HG03565 (cell line): ENCODE results near the gene ARX.

ENCODE experiments used
- ATAC-seq: cut with Tn5 transposase; IDR thresholded peaks from one replicate; pipeline ENCODE4 v1.9.1; 2021; ENCODE audit warnings: mild to moderate bottlenecking, moderate library complexity; ENCODE audit not compliant: unreplicated experiment

The ARX gene

GRCh38 chrX:25016938-25017598, 1.3 kb upstream of the ARX start:
- no peak for ATAC-seq

GRCh38 chrX:25016361-25016671, 551 bp upstream of the ARX start:
- ATAC-seq: no peak

DNA sequence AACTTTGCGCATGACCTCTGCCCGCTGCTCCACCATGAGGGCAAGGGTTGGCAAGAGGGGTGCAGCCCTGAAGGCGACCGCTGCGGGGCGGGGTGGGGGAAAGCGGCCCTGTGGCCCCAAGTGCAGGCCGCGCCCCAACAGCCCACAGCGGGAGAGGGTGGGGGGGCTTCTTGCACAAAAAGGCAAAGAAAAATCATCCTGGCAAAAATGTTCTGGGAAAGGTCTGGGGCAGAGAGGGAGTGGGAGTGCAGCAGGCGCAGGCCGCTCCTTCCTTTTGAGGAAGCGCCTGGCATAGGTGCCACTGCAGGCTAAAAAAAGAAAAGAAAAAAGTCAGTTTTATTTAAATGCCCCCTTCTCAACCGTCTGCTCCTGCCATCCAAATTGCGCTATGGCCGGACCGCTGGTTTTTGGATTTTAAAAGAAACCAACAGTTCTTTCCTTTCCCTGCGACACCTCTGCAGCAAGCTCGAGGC, 1.4 kb downstream of the ARX start:
- no peak for ATAC-seq

DNA sequence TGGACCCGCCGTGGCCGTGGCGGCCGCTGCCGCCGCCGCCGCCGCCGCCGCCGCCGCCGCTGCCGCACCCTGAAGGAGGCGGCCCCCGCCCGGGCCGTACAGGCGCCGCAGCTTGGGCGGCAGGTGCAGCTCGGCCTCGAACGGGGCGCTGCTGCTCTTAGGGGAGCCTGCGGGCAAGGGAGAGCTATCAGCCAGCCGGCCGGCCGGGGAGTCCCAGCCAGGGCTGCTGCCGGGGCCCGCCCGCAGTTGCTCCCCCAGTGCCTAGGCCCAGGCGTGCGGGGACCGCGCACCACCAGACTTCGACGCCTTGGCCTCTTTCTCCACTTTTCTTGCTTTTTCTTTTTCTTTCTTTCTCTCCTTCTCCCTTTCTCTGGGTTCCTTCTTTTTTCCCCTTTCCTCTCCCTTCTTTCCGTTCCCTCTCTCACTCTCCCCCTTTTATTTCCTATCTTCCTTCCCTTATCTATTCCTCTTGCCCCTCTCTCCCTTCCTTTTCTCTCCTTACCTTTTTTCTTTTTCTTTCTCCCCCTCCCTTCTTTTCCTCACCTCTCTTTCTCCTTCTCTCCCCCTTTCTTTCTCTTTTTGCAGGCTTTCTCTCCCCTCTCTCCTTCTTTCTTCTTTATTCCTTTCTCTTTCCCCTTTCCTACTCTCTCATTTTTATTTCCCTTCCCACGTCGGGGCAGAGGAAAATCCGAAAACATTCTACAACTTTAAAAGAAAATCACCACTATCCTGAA, 2.0 kb downstream of the ARX start:
- ATAC-seq: no peak

DNA sequence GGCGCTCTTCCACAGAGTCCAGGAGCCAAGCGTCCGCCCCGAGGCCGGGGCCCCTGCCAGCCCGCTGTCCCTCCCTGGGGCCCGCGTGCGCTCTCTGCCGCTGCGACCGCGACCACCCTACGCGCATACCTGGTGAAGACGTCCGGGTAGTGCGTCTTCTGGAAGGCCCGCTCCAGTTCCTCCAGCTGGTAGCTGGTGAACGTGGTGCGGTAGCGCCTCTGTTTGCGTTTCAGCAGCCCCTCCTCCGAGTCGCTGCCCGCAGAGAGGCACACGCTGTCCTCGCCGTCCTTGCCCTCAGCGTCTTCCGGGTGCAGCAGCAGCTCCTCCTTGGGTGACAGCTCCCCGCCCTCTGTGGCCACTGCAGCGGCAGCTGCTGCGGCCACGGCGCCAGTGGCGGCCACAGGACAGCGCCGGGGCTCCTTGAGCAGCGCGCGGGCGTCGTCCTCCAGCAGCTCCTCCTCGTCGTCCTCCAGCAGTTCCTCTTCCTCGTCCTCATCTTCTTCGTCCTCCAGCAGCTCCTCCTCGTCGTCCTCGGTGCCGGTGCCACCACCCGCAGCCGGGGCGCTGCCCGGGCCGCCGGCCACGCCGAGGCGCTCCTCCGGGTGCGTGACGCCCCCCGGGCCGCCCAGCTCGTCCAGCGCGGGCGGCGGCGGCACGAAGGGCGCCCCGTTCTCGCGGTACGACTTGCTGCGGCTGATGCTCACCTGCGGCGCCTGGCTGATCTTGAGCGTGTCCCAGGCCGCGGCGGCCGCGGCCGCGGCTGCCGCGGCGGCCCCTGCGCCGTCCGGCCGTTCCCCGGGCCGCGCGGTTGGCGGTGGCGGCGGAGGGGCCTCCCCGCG, 2.8 kb downstream of the ARX start:
- ATAC-seq: no peak

GRCh38 chrX:25012433-25012735, 3.4 kb downstream of the ARX start:
- ATAC-seq: no peak

- no peak for ATAC-seq
Measured at GRCh38 chrX:25011589-25012432, 4.0 kb downstream of the ARX start.

GRCh38 chrX:25010784-25011588, 4.8 kb downstream of the ARX start:
- no peak for ATAC-seq

- ATAC-seq: no peak
Measured at GRCh38 chrX:25009407-25009806, 6.4 kb downstream of the ARX start.

DNA sequence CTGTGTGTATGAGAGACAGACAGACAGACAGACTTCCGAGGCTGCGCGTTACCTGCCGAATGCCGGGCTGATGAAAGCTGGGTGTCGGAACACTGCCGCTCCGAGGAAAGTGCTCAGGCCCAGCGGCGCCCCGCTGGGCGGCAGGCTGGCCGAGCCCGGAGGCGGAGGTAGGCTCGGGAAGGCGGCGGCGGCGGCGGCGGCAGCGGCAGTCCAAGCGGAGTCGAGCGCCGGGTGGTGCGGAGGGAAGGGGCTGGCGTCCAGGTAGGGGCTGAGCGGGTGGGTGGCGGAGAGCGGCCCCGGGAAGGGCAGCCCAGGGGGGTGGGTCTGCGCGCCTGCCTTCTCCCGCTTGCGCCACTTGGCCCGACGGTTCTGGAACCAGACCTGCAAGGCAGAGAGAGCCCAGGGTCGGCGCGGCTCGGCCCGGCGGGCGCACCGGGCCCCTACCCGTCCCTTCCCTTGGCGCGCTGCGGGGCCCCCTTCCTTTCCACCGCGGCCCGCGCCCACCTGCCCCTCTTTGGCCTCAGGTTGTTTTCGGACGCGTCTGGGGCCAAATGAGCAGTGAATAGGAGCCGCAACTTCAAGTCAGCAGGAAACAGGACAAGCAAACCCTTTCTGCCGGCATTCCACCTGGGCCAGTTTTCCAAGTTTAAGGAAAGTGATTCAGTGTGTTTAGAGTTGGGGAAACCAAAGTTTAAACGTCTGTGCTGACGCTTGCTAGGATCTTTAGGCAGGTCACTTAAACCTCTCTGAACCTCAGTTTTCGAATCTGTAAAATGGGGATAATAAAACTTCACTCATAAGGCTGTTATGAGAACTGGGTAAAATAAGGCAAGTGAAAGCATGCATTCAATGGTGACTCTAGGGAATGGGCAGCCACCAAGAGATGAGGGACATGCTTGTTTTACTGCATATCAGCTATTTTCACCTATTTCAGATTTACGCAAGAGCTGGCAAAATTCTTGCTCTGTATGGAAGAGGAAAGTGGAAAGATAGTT, 8.4 kb downstream of the ARX start:
- no peak for ATAC-seq

DNA sequence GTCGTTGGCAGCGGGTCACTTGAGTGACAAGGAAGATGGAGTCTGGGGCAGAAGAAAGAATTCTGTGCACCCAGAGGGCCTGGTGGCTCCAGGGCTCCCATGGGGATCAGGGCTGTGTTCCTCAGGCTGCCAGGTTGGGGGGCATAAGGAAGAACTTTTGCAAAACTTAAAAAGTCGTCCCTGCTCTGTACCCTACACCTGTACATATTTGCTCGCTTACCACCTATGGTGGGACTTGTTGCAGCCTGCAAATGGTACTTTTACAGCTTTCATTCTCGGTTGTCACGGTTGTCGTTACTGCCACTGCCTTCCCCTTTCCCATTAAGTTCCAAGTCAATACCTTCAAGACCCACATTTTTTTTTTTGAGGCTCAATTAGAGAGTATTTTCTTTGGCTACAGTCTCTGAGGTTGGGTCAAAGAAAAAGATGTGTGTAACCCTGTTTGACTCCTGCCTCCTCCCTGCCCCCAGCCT, 9.1 kb downstream of the ARX start:
- ATAC-seq: no peak

DNA sequence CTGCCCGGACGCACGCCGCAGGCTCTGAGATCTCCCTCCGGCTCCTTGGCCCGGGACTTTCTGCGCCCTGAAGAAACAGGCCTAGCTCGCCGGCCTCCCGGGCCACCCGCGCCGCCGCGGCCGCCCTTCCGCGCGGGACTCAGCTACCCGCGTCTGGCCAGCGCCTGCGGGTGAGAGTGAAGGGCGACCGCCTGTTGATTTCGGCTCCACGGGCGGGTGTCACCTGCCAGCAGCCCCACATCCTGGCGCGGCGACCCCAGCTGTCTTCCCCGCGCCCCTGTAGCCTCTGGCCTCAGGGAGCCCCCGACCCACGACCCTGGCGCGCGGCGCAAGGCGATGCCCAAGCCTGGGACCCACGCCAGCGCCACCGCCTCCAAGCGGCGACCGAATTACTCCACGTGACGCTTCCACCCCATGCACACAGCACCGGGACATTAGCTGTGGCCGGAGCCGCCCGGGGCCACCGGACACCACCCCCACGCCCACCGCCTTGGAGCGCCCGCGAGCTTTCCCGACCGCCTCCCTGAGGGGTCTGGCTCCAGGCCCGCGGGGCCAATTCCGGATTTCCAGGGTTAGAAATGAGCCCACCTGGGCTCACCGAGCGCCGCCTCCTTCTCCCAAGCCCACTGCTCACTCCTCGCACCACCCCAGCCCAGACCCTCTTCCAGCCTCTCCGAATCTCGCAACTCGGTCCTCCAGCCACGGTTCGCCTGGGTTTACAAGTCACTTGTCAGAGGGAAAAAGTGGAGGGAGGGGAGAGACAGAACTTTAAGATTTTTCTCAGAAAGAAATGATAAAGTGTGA, 10.2 kb downstream of the ARX start:
- ATAC-seq: no peak

DNA sequence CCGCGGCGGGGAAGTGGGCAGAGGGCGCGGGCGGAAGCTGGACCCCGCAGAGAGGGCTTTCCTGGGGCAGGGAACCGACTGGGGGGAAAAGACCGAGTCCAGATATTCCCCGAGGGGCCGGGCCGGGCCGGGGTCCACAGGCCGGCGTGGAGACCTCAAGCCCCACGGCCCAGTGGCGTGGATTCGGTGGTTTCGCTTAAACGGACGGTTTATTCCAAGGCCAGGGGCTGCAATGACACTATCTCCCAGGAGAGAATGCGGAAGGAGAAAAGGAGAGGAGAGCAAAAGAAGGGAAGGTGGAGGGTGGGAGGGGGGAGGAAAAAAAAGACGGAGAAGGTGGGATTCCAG, 10.8 kb downstream of the ARX start:
- no peak for ATAC-seq

GRCh38 chrX:25004485-25005032, 11.2 kb downstream of the ARX start:
- no peak for ATAC-seq

DNA sequence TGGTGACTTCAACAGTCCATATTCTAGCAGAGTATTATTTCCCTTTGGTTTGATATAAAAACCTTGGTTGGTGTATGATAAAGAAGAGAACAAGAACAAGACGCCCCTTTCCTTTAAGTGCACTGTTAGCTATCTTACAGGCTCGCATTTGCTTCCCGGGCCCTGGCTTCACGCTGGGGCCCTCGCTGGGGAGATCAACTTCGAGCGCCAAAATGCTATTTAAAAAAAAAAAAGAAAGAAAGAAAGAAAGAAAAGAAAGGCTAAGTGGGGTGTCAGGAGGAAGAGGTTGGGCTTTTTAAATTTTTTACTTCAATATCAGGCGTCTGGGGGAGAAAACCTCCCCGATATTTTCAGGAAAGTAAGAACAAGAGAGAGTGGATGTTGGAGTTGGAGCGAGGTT, 11.7 kb downstream of the ARX start:
- ATAC-seq: no peak

GRCh38 chrX:25003066-25003849, 12.5 kb downstream of the ARX start:
- no peak for ATAC-seq

- ATAC-seq: no peak
Measured at GRCh38 chrX:25002661-25003020, 13.1 kb downstream of the ARX start.
